ENCODE results near the gene SLC25A51.
A peak's percentile ranks its signal among the peaks of the same experiment; 100 is the strongest.
"Not testable (repeated sequence)": the region's sequence is repeated elsewhere in the genome, so short reads cannot be mapped to it uniquely, and the experiment has no call there.

The SLC25A51 gene

GRCh38 chr9:37904445-37905130, 661 bp upstream of the SLC25A51 start:
- peak; percentile 34 for DNase-seq

GRCh38 chr9:37902796-37903646, 906 bp downstream of the SLC25A51 start:
- DNase-seq, result peak; percentile 20

GRCh38 chr9:37902131-37902530, 1.8 kb downstream of the SLC25A51 start:
- no peak for DNase-seq

- peak; percentile 76 for DNase-seq
These were observed 4.9 kb downstream of the SLC25A51 start for GRCh38 chr9:37899041-37899440.

- no peak for DNase-seq
These were observed 6.3 kb downstream of the SLC25A51 start for GRCh38 chr9:37897665-37898064.

- DNase-seq, result no peak
These were observed 11.9 kb downstream of the SLC25A51 start for GRCh38 chr9:37892063-37892462.

GRCh38 chr9:37891042-37891441, 12.9 kb downstream of the SLC25A51 start:
- not testable (repeated sequence) for DNase-seq

- no peak for DNase-seq
These were observed 14.4 kb downstream of the SLC25A51 start for GRCh38 chr9:37889536-37889935.

GRCh38 chr9:37887977-37888583, 15.8 kb downstream of the SLC25A51 start:
- not testable (repeated sequence) for DNase-seq

- no peak for DNase-seq
These were observed 22.9 kb downstream of the SLC25A51 start for GRCh38 chr9:37880916-37881479.

GRCh38 chr9:37876376-37876775, 27.6 kb downstream of the SLC25A51 start:
- no peak for DNase-seq

GRCh38 chr9:37873955-37874354, 30.0 kb downstream of the SLC25A51 start:
- DNase-seq, result no peak

GRCh38 chr9:37870799-37871176, 33.1 kb downstream of the SLC25A51 start:
- no peak for DNase-seq

- DNase-seq, result no peak
These were observed 33.7 kb downstream of the SLC25A51 start for GRCh38 chr9:37870081-37870798.

- DNase-seq, result no peak
These were observed 41.4 kb downstream of the SLC25A51 start for GRCh38 chr9:37862530-37862929.

GRCh38 chr9:37859043-37859442, 44.9 kb downstream of the SLC25A51 start:
- peak; percentile 4 for DNase-seq

- no peak for DNase-seq
These were observed 47.4 kb downstream of the SLC25A51 start for GRCh38 chr9:37856551-37856950.

- DNase-seq, result no peak
These were observed 51.7 kb downstream of the SLC25A51 start for GRCh38 chr9:37852222-37852621.

GRCh38 chr9:37840560-37841194, 63.2 kb downstream of the SLC25A51 start:
- DNase-seq, result peak; percentile 72

- peak; percentile 22 for DNase-seq
These were observed 64.1 kb downstream of the SLC25A51 start for GRCh38 chr9:37839496-37840461.

Data from fibroblast of skin of scalp (primary cell).